ENCODE measurements around the gene VENTX.

VENTX gene

GRCh38 chr10:133274751-133275683 lies 37.4 kb downstream of the VENTX start:
- TF ChIP-seq CTCF (IDR thresholded peaks at IDR 0.05; ENCODE audit: insufficient read depth, missing control alignments): no peak
- no peak for DNase-seq (ENCODE audit: insufficient read length, low spot score)
- FAIRE-seq: no peak

- TF ChIP-seq CTCF (IDR thresholded peaks at IDR 0.05; ENCODE audit: insufficient read depth, missing control alignments): no peak
- FAIRE-seq (no peak), DNase-seq (ENCODE audit: insufficient read length, low spot score) (no peak)
Observed at GRCh38 chr10:133275684-133276092, 38.0 kb downstream of the VENTX start.

GRCh38 chr10:133276100-133276434 lies 38.4 kb downstream of the VENTX start:
- DNase-seq (ENCODE audit: insufficient read length, low spot score) (no peak), FAIRE-seq (no peak)
- TF ChIP-seq CTCF (IDR thresholded peaks at IDR 0.05; ENCODE audit: insufficient read depth, missing control alignments): no peak

GRCh38 chr10:133276435-133277201 lies 39.0 kb downstream of the VENTX start, which contains the start of gene ADAM8:
Gene ADAM8 (minus strand): TSS chr10:133276868. CDS start chr10:133276817, 51 bp downstream.
- no peak for TF ChIP-seq CTCF (IDR thresholded peaks at IDR 0.05; ENCODE audit: insufficient read depth, missing control alignments)
- DNase-seq (ENCODE audit: insufficient read length, low spot score) (no peak), FAIRE-seq (no peak)

GRCh38 chr10:133277277-133277992 lies 39.8 kb downstream of the VENTX start:
- no peak for DNase-seq (ENCODE audit: insufficient read length, low spot score)
- TF ChIP-seq CTCF (IDR thresholded peaks at IDR 0.05; ENCODE audit: insufficient read depth, missing control alignments): no peak
- no peak for FAIRE-seq

GRCh38 chr10:133277993-133278576 lies 40.4 kb downstream of the VENTX start:
- DNase-seq (ENCODE audit: insufficient read length, low spot score): no peak
- no peak for TF ChIP-seq CTCF (IDR thresholded peaks at IDR 0.05; ENCODE audit: insufficient read depth, missing control alignments)

More at GRCh38 chr10:133277993-133278576, 40.4 kb downstream of the VENTX start:
- no peak for FAIRE-seq
